GM12892 (cell line): ENCODE results near the gene ZNF254.

Source experiments
- POLR2A ChIP-seq: IDR thresholded peaks from 2 replicates; pipeline ENCODE4 v1.6.1; 2011; ENCODE audit warnings: low read depth, low read length, control low read depth
- POLR2AphosphoS5 ChIP-seq: IDR thresholded peaks from 2 replicates; pipeline ENCODE4 v1.6.1; 2011; ENCODE audit warnings: low read depth, low read length, control low read depth

DNA sequence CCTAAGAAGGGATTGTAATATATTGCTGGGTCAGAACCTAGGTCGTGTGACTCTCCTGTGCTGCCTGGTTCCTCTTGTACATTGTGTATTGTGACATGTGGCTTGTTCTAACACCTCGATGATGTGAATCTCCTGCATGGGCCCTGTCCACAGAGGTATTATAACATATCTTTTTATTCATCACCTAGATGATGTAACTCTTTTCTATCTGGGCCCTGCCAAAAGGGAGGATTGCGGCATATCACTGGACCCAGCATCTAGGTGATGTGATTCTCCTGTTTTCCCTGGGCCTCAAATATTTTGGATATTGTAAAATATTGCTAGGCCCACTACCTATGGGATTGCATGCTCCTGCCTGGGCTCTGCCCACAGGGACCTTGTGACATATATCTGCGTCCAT, 33.4 kb upstream of the ZNF254 start:
- TF ChIP-seq POLR2AphosphoS5: no peak
- no peak for TF ChIP-seq POLR2A
